Calu3 (cell line): ENCODE results near the gene SP2. TPM values are rescaled to one million over a fixed set of nuclear protein-coding genes. Genes with fewer than 3 reads are reported as not detected.

ENCODE experiments used
- BruUV-seq: library from RNA; stranded (reverse); fragments of 400-500 nt; replicated peaks from 2 replicates; lab custom pipeline; 2021; lab: Mats Ljungman, UMichigan
- CTCF ChIA-PET: fragments of 300-600 bp; sonication (Branson Sonifier 250); formaldehyde crosslinking; loops from one replicate; lab custom pipeline; 2022; ENCODE audit warnings: antibody characterized with exemption; lab: Charles Lee
- DNase-seq: peaks from one replicate; pipeline ENCODE4 v3.0.0; 2022
- H3K27ac Mint-ChIP-seq: one replicate; pipeline ENCODE4 v1.8.0; 2022; ENCODE audit warnings: mixed read lengths; ENCODE audit not compliant: unreplicated experiment
- H3K27me3 Mint-ChIP-seq: one replicate; pipeline ENCODE4 v1.8.0; 2022; ENCODE audit warnings: mixed read lengths; ENCODE audit not compliant: unreplicated experiment
- H3K36me3 Mint-ChIP-seq: one replicate; pipeline ENCODE4 v1.8.0; 2022; ENCODE audit warnings: mild to moderate bottlenecking, moderate library complexity, mixed read lengths; ENCODE audit not compliant: insufficient read depth, unreplicated experiment
- H3K4me1 Mint-ChIP-seq: one replicate; pipeline ENCODE4 v1.8.0; 2022; ENCODE audit warnings: mild to moderate bottlenecking, low read depth, mixed read lengths; ENCODE audit not compliant: unreplicated experiment
- H3K4me3 Mint-ChIP-seq: one replicate; pipeline ENCODE4 v1.8.0; 2022; ENCODE audit warnings: mild to moderate bottlenecking, low read depth, moderate library complexity, mixed read lengths; ENCODE audit not compliant: unreplicated experiment
- H3K9me3 Mint-ChIP-seq: one replicate; pipeline ENCODE4 v1.8.0; 2022; ENCODE audit warnings: low read depth, mixed read lengths; ENCODE audit not compliant: unreplicated experiment
- CTCF ChIP-seq: fragments of 200-600 bp; IDR thresholded peaks from one replicate; pipeline ENCODE4 v1.8.0; 2022; ENCODE audit warnings: antibody characterized with exemption; ENCODE audit not compliant: unreplicated experiment
- intact Hi-C: fragments of 100-400 bp; cut with micrococcal nuclease; formaldehyde crosslinking; loops from one replicate; pipeline ENCODE4 v1.10.0; 2022; ENCODE audit not compliant: unreplicated experiment
- total RNA-seq: library from RNA; stranded (reverse); gene quantifications from 2 replicates; pipeline ENCODE4 v1.2.3, GENCODE V29; 2022

SP2 gene
- total RNA-seq, 1 experiment from 2014 or later: 21.5 TPM

GRCh38 chr17:47969930-47970724, 74.1 kb downstream of the SP2 start:
- no TSS peak for BruUV-seq
- H3K4me3 Mint-ChIP-seq: peak overlapping the region; percentile 94
- peak overlapping the region; percentile 19 for H3K27ac Mint-ChIP-seq
- peaks cover 36% of the 10 kb centered on the region for H3K4me1 Mint-ChIP-seq
- DNase-seq: no peak
- CTCF ChIA-PET: interaction anchor here (0.8 to 6.7 kb wide), 24 partner anchors 10 to 161 kb away, joined by 3 to 140 read pairs (median 6); partner anchors contain the start of genes NFE2L1, OSBPL7, PNPO and PRR15L
- H3K36me3 Mint-ChIP-seq: peaks cover 38% of the 10 kb centered on the region
- no peak for TF ChIP-seq CTCF
- no peaks in the 10 kb centered on the region for H3K27me3 Mint-ChIP-seq
- no peaks in the 10 kb centered on the region for H3K9me3 Mint-ChIP-seq
- intact Hi-C loops: loop anchor here (1.0 kb wide), 1 partner anchor 21 kb away; no protein-coding TSS in a partner anchor

GRCh38 chr17:47970725-47971499, 74.9 kb downstream of the SP2 start, which contains the start of gene CDK5RAP3:
Gene CDK5RAP3, plus strand, starts transcription at chr17:47971113. Its CDS starts 34 bp downstream, at chr17:47971147.
- TSS peak; percentile 73 for BruUV-seq
- peak within 1 kb of the TSS; percentile 94 for H3K4me3 Mint-ChIP-seq
- peaks cover 45% of the 10 kb centered on the region for H3K36me3 Mint-ChIP-seq
- no peaks in the 10 kb centered on the region for H3K27me3 Mint-ChIP-seq
- no peaks in the 10 kb centered on the region for H3K9me3 Mint-ChIP-seq
- intact Hi-C loops: loop anchor here (1.0 kb wide), 1 partner anchor 22 kb away; no protein-coding TSS in a partner anchor
- CTCF ChIA-PET: interaction anchor here (0.6 to 6.7 kb wide), 28 partner anchors 9 to 1833 kb away, joined by 3 to 140 read pairs (median 4); partner anchors contain the start of genes NFE2L1, OSBPL7, PNPO and PRR15L
- peak within 1 kb of the TSS; percentile 19 for H3K27ac Mint-ChIP-seq
- peak; percentile 100 for DNase-seq
- H3K4me1 Mint-ChIP-seq: peaks cover 32% of the 10 kb centered on the region
- peak; percentile 100 for TF ChIP-seq CTCF

GRCh38 chr17:47973541-47973940, 77.5 kb downstream of the SP2 start:
- Mint-ChIP-seq H3K36me3 (peaks cover 62% of the 10 kb centered on the region), H3K9me3 (no peaks in the 10 kb centered on the region), H3K4me3 (no peak overlapping the region), H3K27me3 (no peaks in the 10 kb centered on the region), H3K4me1 (peaks cover 15% of the 10 kb centered on the region), H3K27ac (no peak overlapping the region)
- no peak for TF ChIP-seq CTCF
- intact Hi-C loops: no loop called here
- CTCF ChIA-PET: no interaction called here
- DNase-seq: no peak
- no TSS peak for BruUV-seq

- intact Hi-C loops: no loop called here
Measured at GRCh38 chr17:47975189-47975822, 79.3 kb downstream of the SP2 start.

More at GRCh38 chr17:47975189-47975822, 79.3 kb downstream of the SP2 start:
- Mint-ChIP-seq H3K4me3 (no peak overlapping the region), H3K9me3 (no peaks in the 10 kb centered on the region), H3K27ac (no peak overlapping the region), H3K27me3 (no peaks in the 10 kb centered on the region), H3K36me3 (peaks cover 74% of the 10 kb centered on the region), H3K4me1 (peaks cover 5% of the 10 kb centered on the region)
- CTCF ChIA-PET: interaction anchor here (0.8 to 1.2 kb wide), 3 partner anchors 27 to 43 kb away, joined by 3 to 6 read pairs (median 3); no protein-coding TSS in a partner anchor
- TF ChIP-seq CTCF: no peak
- BruUV-seq: no TSS peak
- no peak for DNase-seq
